Kidney glomerular epithelial cell (primary cell): ENCODE results near the gene GADD45B.
"Not testable (repeated sequence)": the region's sequence is repeated elsewhere in the genome, so short reads cannot be mapped to it uniquely, and the experiment has no call there.

Source experiments
- DNase-seq: peaks from one replicate; lab custom pipeline; 2025; lab: John Stamatoyannopoulos, UW

The GADD45B gene

GRCh38 chr19:2444251-2445002, 31.5 kb upstream of the GADD45B start:
- no peak for DNase-seq

- DNase-seq: no peak
Observed at GRCh38 chr19:2446381-2446780, 29.5 kb upstream of the GADD45B start.

GRCh38 chr19:2449019-2449418, 26.9 kb upstream of the GADD45B start:
- DNase-seq: no peak

- DNase-seq: no peak
Observed at GRCh38 chr19:2451138-2451537, 24.8 kb upstream of the GADD45B start.

- DNase-seq: no peak
Observed at GRCh38 chr19:2451741-2452140, 24.2 kb upstream of the GADD45B start.

GRCh38 chr19:2453431-2454025, 22.4 kb upstream of the GADD45B start:
- no peak for DNase-seq

- DNase-seq: no peak
Observed at GRCh38 chr19:2454199-2454961, 21.5 kb upstream of the GADD45B start.

GRCh38 chr19:2454962-2455850, 20.7 kb upstream of the GADD45B start:
- DNase-seq: no peak

GRCh38 chr19:2455851-2456570, 19.9 kb upstream of the GADD45B start:
- no peak for DNase-seq

GRCh38 chr19:2457394-2458037, 18.4 kb upstream of the GADD45B start:
- no peak for DNase-seq

GRCh38 chr19:2458054-2458453, 17.9 kb upstream of the GADD45B start:
- no peak for DNase-seq

GRCh38 chr19:2458776-2459175, 17.2 kb upstream of the GADD45B start:
- DNase-seq: not testable (repeated sequence)

GRCh38 chr19:2460245-2460644, 15.7 kb upstream of the GADD45B start:
- DNase-seq: no peak

GRCh38 chr19:2461751-2462634, 13.9 kb upstream of the GADD45B start:
- peak; percentile 9 for DNase-seq

- peak; percentile 63 for DNase-seq
Observed at GRCh38 chr19:2462635-2463421, 13.1 kb upstream of the GADD45B start.

GRCh38 chr19:2463694-2464093, 12.2 kb upstream of the GADD45B start:
- not testable (repeated sequence) for DNase-seq

- DNase-seq: no peak
Observed at GRCh38 chr19:2464389-2464788, 11.5 kb upstream of the GADD45B start.

- no peak for DNase-seq
Observed at GRCh38 chr19:2468596-2468995, 7.3 kb upstream of the GADD45B start.
